A172 (cell line): ENCODE data around the gene PPARG. TPM values are rescaled to one million over a fixed set of nuclear protein-coding genes. Genes with fewer than 3 reads are reported as not detected.

ENCODE experiments used
- DNase-seq: peaks from one replicate; pipeline ENCODE4 v3.0.0-alpha.2; 2015; ENCODE audit warnings: low spot score
- total RNA-seq: library from RNA; depleted of rRNA; stranded (reverse); fragments of >200 nt; shearing (Covaris generic); gene quantifications from 2 replicates; pipeline ENCODE4 v1.2.3, GENCODE V29; 2014

Gene PPARG
- total RNA-seq, 1 experiment from 2014 or later = 11.9 TPM

DNA sequence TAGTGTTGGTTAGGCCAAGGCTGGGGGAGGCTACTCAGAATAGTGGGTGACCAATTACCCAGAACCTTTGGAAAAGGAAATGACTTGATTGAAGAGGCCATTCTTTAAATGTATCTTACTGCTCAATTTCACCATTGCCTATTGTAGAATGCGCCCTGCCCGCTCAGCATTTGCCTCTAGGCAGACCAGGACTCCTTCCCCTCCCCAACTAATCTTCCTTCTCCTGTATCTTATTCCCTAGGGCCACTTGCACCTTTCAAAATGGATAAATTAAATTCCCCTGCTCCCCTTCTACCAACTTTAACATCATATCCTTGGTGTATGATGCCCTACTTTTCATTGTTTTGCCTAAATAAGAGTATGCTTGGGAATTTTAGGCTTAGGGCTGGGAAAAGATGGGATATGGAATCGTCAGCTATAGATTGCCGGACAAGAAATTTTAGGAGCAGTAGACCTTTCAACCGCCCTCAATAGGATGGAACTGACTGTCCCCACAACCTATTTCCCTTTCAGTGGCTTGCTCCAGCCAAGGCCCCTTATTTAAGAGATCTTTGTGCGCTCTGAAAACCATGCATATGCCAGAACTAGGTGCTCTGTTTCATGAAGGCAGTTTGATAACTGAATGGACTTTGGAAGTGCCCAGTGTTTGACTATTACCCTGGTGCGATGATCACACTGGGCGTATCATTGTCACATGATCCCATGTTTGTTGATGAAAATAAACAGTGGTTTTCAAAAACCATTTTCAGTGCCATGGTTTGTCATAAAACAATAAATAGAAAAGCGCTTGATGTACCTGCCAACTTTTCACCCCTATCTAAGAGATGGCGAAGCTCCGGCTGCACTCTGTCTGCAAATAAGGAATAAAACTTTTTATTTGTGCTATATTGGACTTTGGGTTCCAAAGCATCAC is 121.1 kb downstream of the PPARG start:
- no peak for DNase-seq

DNA sequence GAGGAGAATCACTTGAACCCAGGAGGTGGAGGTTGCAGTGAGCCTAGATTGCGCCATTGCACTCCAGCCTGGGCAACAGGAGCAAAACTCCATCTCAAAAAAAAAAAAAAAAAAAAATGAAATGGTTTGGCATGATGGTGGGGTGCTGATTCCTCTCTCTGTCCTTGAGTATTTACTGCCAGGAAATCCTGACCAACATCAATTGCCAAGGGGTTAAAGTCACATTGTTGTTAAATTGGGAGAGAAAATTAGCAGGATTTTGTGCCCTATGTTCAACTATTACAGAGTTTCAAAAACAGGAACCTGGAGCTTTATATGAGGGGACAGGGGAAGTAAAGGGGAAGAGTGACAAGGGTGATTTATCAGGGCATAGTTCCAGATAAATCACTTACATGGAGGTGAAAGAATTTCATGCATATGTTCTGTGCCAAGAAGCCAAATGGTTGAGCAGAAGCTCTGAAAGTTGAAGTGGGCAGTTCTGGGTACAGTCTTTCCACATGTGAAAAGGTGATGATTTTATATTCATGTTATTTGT is 124.9 kb downstream of the PPARG start:
- no peak for DNase-seq

DNA sequence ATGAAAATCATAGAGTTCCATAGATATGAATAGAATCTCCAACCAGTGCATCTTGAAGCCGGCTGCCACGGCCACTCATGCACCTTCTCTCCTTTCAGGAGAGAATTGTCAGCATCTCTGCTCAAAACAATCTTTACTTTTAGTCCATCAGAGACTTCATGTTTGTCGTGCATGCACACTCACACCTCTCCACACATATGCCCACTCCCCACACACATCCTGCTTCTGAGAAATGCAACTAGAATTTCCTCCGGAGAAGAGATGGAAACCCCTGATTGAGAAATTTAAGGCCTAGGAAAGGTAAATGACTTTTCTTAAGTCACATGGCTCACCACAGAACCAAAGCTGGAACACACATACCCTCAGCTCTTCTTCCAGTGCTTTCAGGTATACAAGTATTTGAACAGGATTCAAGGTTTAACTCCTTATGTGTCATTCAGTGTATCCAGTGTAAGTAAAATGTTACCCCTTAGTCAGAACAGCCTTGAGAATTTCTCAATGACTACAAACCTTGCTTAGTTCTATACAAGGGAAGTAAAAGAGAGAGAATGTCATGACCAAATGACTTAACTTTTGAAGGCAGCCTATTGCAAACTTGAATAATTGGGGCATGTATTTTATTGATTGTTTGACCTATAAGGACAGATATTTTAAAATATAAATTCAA is 126.3 kb downstream of the PPARG start:
- DNase-seq = no peak

DNA sequence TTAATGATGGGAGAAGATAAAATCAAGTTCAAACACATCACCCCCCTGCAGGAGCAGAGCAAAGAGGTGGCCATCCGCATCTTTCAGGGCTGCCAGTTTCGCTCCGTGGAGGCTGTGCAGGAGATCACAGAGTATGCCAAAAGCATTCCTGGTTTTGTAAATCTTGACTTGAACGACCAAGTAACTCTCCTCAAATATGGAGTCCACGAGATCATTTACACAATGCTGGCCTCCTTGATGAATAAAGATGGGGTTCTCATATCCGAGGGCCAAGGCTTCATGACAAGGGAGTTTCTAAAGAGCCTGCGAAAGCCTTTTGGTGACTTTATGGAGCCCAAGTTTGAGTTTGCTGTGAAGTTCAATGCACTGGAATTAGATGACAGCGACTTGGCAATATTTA is 127.9 kb downstream of the PPARG start:
- DNase-seq = no peak

DNA sequence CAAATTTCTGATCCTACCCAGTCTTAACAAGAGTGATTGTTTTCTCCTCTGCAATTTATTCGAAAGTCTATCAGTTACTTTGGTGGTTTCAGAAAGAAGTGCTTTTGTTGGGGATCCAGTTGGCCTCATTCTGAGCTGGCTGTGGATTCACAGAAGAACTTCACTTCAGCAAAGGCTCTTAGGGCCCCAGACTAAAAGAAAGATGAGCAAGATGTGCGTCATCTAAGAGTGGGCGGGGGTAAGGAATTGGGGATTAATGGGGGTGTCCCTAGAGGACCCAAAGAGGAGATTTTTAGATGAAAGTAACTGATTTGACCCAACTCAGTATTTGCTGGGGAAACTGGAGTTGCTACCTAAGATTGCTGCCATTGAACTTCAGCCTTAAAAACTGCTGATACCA is 131.5 kb downstream of the PPARG start:
- no peak for DNase-seq

DNA sequence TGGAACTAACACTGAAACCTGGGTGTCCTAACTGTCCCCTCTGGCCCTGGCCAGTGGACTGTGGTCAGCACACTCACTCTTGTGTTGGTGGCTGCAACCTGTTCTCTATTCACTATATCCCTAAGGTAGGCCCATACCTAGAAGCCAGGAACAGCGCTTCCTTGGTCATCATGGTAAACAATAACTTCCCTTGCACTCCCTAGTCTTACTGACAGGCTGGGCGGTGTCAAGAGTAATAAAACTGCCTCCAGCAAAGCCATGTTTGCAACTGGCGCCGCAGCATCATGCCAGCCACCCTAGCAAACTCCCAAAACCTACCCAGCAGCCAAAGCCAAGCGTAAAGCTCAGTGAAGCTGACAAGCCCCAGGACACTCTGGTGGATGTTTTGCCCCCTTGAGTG is 132.3 kb downstream of the PPARG start:
- no peak for DNase-seq

DNA sequence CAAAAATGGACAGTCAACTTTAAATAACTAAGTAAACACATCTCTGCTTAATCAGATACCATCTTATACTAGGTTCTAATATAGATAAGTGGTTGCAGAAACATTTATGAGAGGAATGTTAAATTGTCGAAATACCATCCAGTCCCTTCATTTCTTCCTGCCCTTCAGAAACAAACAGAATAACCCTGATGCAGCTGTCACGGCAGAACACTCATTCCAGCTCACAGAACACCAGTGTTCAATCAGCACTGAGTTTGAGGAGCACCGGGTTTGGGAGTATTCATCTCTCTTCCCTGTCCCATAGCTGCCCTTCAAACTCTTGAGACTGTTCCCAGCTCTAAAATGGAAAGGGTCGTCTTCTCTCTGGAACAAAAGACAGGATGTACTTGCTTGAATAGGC is 134.3 kb downstream of the PPARG start:
- DNase-seq = no peak

DNA sequence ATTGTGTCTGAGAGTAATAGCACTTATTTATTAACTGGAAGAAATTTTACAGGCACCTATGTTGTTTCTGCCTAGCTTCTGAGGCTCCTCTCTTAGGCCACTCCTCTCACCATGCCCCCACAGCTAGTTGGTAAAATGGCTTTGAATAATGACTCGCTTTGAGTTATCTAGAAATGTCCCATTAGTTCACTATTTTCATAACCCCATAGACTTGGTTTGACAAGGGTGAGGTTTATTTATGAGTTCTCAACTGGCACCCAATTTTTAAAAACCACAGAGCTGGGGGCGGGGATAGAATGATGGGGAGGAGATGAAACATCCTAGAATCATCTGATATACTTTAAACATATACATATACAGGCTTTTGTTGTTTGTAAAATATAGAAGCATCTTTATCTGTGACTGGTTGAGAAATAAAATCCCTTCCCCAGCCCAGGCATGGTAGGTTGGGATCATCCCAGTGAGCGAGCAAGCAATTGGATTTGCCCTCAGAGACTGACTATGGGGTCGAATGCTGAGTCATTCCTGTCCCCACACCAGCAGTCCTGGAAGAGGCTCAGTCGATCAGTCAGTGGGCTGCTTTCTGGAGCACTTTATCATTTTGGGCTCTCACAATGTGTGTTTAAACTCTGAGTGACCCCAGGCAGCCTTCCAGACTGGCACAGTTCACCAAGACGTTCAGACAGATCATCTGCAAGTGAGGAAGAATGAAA is 135.2 kb downstream of the PPARG start:
- peak; percentile 86 for DNase-seq

DNA sequence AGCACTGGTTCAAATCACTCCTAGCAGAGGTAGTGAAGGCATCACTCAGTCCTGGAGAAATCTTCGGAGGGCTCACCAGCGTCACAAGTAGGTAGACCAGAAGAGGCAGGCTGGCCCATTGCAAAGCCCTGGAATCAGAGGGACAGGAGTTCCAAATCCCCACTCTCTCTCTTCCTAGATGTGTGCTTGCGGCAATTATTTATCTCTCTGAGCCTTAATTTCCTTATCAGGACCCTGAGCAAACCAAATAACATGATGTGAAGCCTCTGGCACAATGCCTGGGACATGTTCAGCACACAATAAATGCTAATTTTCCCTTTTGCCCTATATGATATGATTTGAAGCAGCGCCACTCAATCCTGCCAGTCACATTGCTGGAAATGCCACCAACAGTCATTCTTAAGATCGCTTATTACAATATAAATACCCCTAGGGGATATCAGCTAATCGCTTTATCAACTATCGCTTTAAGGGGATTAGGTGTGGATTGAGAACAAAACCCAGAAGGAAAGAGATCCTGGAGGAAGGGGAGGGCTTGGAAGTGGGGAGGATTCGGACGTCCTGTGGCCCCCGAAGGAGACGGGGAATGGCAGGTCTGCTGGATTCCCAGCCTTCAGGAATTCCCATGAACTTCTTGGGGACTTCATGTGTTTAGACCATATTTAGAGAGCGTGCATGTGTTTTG is 135.9 kb downstream of the PPARG start:
- DNase-seq = no peak

DNA sequence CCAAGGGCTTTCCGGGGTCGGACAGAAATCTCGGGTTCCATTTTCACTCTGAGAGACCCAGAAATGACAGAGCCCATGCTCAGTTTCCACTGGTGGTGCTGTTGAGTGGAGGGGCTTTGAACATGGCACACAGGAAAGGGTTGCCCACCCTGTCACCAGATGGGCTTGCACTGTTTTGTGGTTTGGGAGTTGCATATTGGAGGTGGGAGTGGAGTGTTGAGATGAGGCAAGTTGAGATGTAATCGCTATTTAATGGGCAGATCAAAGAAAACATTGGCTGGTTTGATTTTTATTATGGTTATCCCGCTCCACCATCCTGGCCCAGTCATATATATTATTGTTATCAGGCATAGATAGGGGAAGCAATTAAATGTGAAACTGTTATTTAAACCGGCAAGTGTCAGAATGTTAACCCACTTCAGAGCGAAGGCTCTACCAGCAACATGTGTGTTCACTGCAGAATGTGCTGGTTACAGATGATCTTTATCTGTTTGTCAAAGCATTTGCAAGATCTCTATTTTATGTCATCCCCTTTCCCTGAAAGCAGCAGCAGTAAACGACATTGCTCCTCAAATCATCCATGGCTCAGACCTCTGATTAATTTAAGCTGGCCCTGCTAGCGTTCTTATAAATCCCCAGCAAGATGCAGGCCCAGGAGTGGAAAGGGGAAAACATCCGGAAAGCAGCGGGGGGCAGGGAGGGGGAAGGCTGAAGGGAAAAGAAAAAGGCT is 137.1 kb downstream of the PPARG start:
- DNase-seq = no peak

DNA sequence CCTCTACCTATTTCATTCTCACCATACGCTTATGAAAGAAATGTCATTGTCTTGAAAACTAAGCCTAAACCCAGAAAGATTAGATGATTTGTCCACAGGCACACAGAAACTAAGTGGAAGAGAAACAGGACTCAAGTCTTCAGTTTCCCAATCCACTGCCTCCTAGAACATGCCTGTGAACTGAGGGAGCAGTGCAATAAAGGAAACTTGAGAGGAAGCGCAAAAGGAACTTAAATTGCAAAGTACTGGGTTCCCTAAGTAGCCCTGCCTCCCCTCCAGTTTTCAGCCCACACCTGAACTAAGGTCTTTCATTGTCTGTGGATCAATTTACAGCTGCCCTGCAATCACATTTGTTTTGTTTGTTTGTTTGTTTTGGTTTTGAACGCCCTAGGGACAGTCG is 138.7 kb downstream of the PPARG start:
- no peak for DNase-seq

DNA sequence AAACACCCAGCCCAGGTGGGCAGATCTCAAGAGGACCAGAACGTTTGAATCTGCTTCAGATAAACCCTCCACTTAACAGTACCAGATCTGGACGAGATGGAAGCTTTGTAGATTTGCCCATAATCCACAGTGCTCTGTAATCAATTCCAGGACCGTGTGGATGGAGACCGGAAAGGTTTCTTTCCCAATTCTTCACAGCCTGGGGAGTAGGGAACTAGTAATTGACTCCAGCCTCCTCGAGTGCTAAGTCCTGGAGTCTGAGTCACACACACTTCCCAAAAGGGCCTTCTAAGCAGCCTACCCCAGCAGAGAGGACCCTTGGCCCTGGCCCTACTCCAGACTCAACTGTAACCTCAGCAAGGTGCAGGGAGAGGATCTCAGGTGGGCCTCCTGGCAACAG is 139.3 kb downstream of the PPARG start:
- no peak for DNase-seq

DNA sequence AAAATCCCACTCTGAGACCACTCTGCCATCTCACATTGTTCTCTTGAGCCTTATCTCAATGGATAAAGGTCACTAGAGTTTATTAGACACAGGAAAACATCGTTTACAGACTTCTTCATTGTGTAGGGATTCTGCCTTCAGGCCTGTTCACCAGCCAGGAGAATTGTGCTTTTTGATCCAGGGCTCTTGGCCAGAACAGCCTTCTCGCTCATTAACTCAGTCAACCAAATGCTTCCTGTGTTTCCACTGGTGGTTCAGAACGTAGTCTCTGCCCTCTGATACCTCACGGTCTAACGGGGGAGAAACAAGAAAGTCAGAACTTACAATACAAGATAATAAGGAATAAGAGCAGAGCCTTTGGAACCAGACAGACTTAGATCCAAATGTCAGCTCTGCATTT is 141.2 kb downstream of the PPARG start:
- no peak for DNase-seq

DNA sequence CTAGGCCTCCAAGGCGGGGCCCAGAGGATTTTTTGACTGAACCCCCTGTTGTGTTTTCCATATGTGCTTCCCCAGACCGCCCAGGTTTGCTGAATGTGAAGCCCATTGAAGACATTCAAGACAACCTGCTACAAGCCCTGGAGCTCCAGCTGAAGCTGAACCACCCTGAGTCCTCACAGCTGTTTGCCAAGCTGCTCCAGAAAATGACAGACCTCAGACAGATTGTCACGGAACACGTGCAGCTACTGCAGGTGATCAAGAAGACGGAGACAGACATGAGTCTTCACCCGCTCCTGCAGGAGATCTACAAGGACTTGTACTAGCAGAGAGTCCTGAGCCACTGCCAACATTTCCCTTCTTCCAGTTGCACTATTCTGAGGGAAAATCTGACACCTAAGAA is 145.0 kb downstream of the PPARG start:
- DNase-seq = no peak

DNA sequence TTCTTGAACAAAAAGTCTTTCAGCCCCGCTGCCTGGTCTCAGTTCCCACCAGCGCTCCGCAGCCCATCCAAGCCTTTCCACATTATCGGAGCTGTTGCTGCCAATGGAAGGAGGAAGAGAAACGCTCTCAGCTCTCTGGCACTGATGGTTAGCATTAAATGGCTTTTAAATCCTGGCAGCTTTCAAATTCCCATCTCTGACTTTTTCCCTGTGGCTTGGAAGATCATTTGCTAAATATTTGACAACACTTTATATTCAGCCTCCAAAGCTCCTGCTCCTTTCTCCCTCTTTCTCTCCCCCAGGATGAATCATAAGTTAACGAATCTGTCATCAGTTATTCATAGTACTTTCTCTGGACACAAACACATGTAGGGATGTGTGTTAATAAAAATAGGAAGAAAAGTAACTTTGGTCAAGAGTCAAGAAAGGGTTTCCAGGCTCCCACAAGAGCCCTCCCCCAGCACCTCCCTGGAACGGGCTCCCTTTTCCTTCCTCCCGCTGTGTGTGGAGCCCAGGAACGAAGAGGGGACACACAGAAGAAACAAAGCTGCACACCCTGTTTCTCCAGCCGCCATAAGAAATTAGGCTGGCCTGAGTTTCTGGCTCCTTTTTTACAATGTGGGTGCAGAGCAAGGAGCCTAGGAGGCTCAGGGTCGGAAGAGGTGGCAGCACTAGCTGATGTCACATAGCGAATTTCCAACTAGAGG is 147.8 kb downstream of the PPARG start:
- DNase-seq = peak; percentile 58

DNA sequence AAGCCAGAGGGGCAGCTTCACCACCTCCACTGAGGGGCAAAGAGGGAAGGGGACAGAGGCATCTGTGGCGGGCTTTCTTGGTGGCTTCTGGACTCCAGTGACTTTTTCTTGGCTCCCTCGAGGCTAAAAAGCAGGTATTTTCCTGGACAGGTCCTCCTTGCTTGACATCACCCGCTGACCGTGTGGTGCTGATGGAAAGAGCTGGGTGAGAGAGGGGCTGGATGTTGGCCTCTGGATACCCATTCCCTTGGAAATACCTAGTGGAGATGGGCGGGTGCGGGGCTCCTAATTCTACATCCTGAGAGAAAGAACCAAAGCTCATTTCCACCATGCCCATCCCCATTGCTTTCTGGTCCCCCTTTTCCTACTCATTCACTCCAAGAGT is 148.3 kb downstream of the PPARG start:
- no peak for DNase-seq

DNA sequence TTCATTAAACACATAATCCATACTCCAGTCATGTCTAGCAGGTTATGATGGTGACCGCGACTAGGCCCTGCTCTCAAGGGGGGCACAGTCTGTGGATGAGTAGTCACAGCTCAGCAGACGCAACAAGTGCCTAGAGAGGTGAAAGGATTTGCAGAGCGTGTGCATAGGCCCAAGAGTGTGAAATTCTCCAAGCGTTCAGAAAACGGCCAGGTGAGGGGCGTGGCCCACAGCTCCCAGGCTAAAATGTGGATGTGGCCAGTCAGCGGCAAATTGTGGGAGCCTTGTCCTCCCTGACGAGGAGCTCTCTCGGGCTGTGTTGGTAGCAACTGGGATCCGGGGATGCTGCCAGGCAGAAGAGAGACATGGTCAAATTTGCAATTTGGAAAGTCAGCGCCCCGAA is 149.0 kb downstream of the PPARG start:
- DNase-seq = no peak

DNA sequence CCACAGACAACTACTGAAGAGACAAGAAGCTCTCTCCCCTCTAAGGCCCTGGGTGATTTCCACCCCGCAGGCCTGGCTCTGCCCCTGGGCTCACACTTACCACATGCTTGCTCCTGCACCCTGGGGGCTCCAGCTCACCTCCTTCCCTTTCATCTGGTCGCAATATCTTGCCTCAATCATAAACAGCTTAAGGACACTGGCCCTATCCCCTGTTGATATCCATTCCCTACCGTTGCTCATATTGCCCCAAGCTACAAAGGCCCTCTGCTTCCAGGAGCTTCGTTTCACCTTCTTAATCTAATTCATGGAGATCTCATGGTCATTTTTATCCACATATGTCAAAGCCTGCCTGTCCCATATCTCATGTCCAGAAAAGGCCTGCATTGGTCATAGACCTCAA is 149.4 kb downstream of the PPARG start:
- no peak for DNase-seq

DNA sequence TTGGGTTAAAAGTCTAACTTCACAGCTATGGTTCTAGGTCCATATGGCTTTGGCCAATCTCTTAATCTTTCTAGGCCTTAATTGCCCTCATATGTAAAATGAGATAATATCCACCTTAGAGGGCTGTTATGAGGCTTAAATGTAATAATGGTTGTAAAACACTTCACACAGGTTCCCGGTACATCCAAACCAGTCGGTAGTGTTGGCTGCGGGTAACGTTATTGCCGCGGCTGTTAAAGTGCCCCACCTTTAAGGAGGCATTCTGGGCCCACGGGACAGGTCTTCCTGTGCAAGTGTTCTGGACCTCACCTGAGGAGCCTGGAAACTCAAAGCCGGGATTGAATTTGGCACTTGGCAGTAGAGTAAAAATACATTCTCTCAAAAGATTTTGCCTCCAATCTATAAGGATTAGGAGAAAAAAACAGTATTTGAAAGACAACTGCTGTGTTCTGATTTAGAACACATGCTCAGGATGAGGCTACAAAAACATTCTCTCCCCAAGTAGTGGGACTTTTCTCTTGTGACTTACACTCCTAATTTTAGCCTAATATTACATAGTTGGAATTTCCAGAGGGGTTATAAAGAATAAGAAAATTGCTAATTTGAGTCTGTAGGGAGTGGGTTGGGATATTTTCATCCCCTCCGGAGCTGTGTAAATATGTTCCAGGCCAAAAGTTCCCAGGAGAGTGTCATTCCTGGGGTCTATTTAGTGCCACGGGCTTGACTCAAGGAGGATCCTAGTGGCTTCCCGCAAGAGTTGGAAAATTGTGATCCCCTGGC is 150.5 kb downstream of the PPARG start:
- no peak for DNase-seq
